Ascending aorta (tissue), 2 donors: ENCODE data around the gene LRTM2. TPM values are rescaled to one million over a fixed set of nuclear protein-coding genes. Genes with fewer than 3 reads are reported as not detected.

Experiments
- DNase-seq, 2 donors: peaks; one replicate each; pipeline ENCODE4 v3.0.0-alpha.2; 2019; ENCODE audit warnings: low spot score in 2 of 2
- H3K27ac ChIP-seq, 2 donors: fragments of 200-600 bp; sonication (generic); one replicate each; pipeline ENCODE4 v1.5.1; 2016 to 2017; ENCODE audit warnings: mild to moderate bottlenecking in 1 of 2
- H3K27me3 ChIP-seq: fragments of 200-600 bp; sonication (generic); one replicate; pipeline ENCODE4 v1.5.1; 2017
- H3K36me3 ChIP-seq, 2 donors: fragments of 200-600 bp; sonication (generic); one replicate each; pipeline ENCODE4 v1.5.1; 2016
- H3K4me1 ChIP-seq, 2 donors: fragments of 200-600 bp; sonication (generic); one replicate each; pipeline ENCODE4 v1.5.1; 2016 to 2017; ENCODE audit warnings: mild to moderate bottlenecking in 1 of 2
- H3K4me3 ChIP-seq, 2 donors: fragments of 200-600 bp; sonication (generic); one replicate each; pipeline ENCODE4 v1.5.1; 2016 to 2017; ENCODE audit warnings: mild to moderate bottlenecking in 1 of 2
- H3K9me3 ChIP-seq, 2 donors: fragments of 200-600 bp; sonication (generic); one replicate each; pipeline ENCODE4 v1.5.1; 2016
- CTCF ChIP-seq, 3 experiments: fragments of 200-600 bp in 2 of 3; fragments of 450-650 bp in 1 of 3; sonication (generic) in 2 of 3; IDR thresholded peaks; one replicate each; pipeline ENCODE4 v1.5.1; 2016 to 2019; ENCODE audit warnings: antibody characterized with exemption in 3 of 3, mild to moderate bottlenecking in 1 of 3, moderate library complexity in 1 of 3
- intact Hi-C: fragments of 100-400 bp; cut with DNase I; formaldehyde crosslinking; loops from one replicate; pipeline ENCODE4 v1.15.1; 2023
- total RNA-seq: library from RNA; depleted of rRNA; stranded (reverse); fragments of >200 nt; gene quantifications from one replicate; pipeline ENCODE4 v1.1.0, GENCODE V29; 2016

LRTM2 gene
- total RNA-seq, 1 donor from 2014 or later, result not detected

GRCh38 chr12:1826867-1827705 lies 6.7 kb downstream of the LRTM2 start:
- Histone ChIP-seq H3K27me3 (no peaks in the 10 kb centered on the region), H3K9me3 (no peaks in the 10 kb centered on the region), H3K27ac (no peak overlapping the region), H3K36me3 (no peaks in the 10 kb centered on the region), H3K4me3 (no peak overlapping the region), H3K4me1 (no peaks in the 10 kb centered on the region)
- no peak for DNase-seq
- intact Hi-C loops, result no loop called here
- TF ChIP-seq CTCF (IDR thresholded peaks at IDR 0.05), result no peak

GRCh38 chr12:1827826-1828805 lies 7.8 kb downstream of the LRTM2 start:
- Histone ChIP-seq H3K4me1 (no peaks in the 10 kb centered on the region), H3K9me3 (no peaks in the 10 kb centered on the region), H3K27me3 (no peaks in the 10 kb centered on the region), H3K27ac (no peak overlapping the region), H3K4me3 (no peak overlapping the region), H3K36me3 (no peaks in the 10 kb centered on the region)
- no peak for TF ChIP-seq CTCF (IDR thresholded peaks at IDR 0.05)
- intact Hi-C loops, result no loop called here
- DNase-seq, result no peak

- no peak overlapping the region for H3K4me3 ChIP-seq
- H3K27me3 ChIP-seq, result no peaks in the 10 kb centered on the region
- no peak overlapping the region for H3K27ac ChIP-seq
- intact Hi-C loops, result no loop called here
- H3K4me1 ChIP-seq, result no peaks in the 10 kb centered on the region
- no peaks in the 10 kb centered on the region for H3K9me3 ChIP-seq
- no peak for TF ChIP-seq CTCF (IDR thresholded peaks at IDR 0.05)
- no peak for DNase-seq
- no peaks in the 10 kb centered on the region for H3K36me3 ChIP-seq
Measured at GRCh38 chr12:1828856-1829255, 8.5 kb downstream of the LRTM2 start.

DNA sequence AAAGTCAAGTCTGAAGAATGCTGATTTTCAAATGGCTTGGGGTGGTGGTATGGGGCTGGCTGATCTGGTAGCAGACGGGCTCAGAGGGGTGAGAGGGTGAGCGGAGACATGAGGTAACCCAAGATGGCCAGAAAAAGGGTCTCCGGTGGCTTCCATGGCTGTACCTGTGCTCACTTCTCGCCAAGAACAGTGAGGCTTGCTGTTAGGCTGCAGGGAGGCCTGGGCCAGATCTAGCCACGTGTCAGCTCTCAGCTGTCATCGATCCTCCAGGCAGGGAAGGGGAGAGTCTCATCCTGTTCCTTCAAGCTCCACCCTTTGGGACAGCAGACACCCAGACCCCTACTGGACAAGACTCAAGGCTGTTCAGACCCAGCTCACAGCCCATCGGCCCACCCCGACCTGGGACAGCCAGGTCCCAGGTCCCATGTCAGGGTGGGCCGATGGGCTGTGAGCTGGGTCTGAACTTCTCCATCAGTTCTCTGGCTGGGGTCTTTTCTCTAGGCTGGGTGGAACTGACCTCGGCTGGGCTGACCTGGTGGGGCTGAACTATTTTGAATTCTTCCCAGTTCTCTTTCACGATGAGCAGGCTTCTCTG lies 9.0 kb downstream of the LRTM2 start:
- no peak for TF ChIP-seq CTCF (IDR thresholded peaks at IDR 0.05)
- intact Hi-C loops, result no loop called here
- no peaks in the 10 kb centered on the region for H3K9me3 ChIP-seq
- no peaks in the 10 kb centered on the region for H3K4me1 ChIP-seq
- H3K27ac ChIP-seq, result no peak overlapping the region
- H3K27me3 ChIP-seq, result no peaks in the 10 kb centered on the region
- DNase-seq, result no peak
- H3K4me3 ChIP-seq, result no peak overlapping the region
- no peaks in the 10 kb centered on the region for H3K36me3 ChIP-seq

- TF ChIP-seq CTCF (IDR thresholded peaks at IDR 0.05), result no peak
- H3K27me3 ChIP-seq, result no peaks in the 10 kb centered on the region
- DNase-seq, result no peak
- no peaks in the 10 kb centered on the region for H3K9me3 ChIP-seq
- no peaks in the 10 kb centered on the region for H3K4me1 ChIP-seq
- intact Hi-C loops, result no loop called here
- H3K27ac ChIP-seq, result no peak overlapping the region
- no peak overlapping the region for H3K4me3 ChIP-seq
- no peaks in the 10 kb centered on the region for H3K36me3 ChIP-seq
Measured at GRCh38 chr12:1830401-1830845, 10.1 kb downstream of the LRTM2 start.
